SK-N-SH (cell line): ENCODE data around the gene ANLN. TPM values are rescaled to one million over a fixed set of nuclear protein-coding genes. Genes with fewer than 3 reads are reported as not detected.

Experiments used
- CTCF ChIA-PET: fragments of 300-600, 350-600 bp; formaldehyde crosslinking; extraction: SDS; loops from one replicate; lab custom pipeline; 2021; lab: Yijun Ruan, JAX
- POLR2A ChIA-PET: fragments of 350-600 bp; sonication (Branson Sonifier 250); formaldehyde crosslinking; extraction: SDS; loops from one replicate; lab custom pipeline; 2020; ENCODE audit warnings: antibody characterized with exemption, inconsistent platforms; lab: Yijun Ruan, JAX
- DNase-seq: peaks from one replicate; pipeline ENCODE4 v3.0.0; 2012
- H2AFZ ChIP-seq: fragments of 200-600 bp; sonication (generic); 2 replicates; pipeline ENCODE4 v1.8.1; 2016; ENCODE audit warnings: antibody characterized with exemption, mild to moderate bottlenecking, low read depth
- H3F3A ChIP-seq: fragments of 200-600 bp; sonication (generic); replicated peaks from 2 replicates; pipeline ENCODE3; 2016; ENCODE audit warnings: antibody characterized with exemption, mild to moderate bottlenecking; ENCODE audit not compliant: insufficient read depth
- H3K27ac ChIP-seq, 2 experiments: fragments of 200-500 bp in 1 of 2; fragments of 200-600 bp in 1 of 2; sonication (Bioruptor generic) in 1 of 2; sonication (generic), shearing (Covaris generic) in 1 of 2; 2 replicates each; pipeline versions ENCODE4 v1.5.1 to v1.6.1; 2014 to 2016; ENCODE audit warnings: low read depth in 2 of 2, inconsistent platforms in 1 of 2, low read length in 1 of 2, mild to moderate bottlenecking in 1 of 2, mixed read lengths in 1 of 2
- H3K27me3 ChIP-seq: fragments of 200-600 bp; sonication (generic), shearing (Covaris generic); 2 replicates; pipeline ENCODE4 v1.6.1; 2016; ENCODE audit warnings: mixed run types; ENCODE audit not compliant: insufficient read depth
- H3K36me3 ChIP-seq, 2 experiments: fragments of 200-500 bp in 1 of 2; fragments of 200-600 bp in 1 of 2; sonication (Bioruptor generic) in 1 of 2; sonication (generic) in 1 of 2; replicated peaks in 1 of 2; 2 replicates each; pipeline versions ENCODE3 to v1.5.1; 2014 to 2016; ENCODE audit warnings: low read length in 1 of 2, mild to moderate bottlenecking in 1 of 2; ENCODE audit not compliant: insufficient read depth in 2 of 2, control insufficient read depth in 1 of 2
- H3K4me1 ChIP-seq, 2 experiments: fragments of 200-500 bp in 1 of 2; fragments of 200-600 bp in 1 of 2; sonication (Bioruptor generic) in 1 of 2; sonication (generic), shearing (Covaris generic) in 1 of 2; 2 replicates each; pipeline versions ENCODE4 v1.5.1 to v1.6.1; 2014 to 2016; ENCODE audit warnings: low read depth in 1 of 2, low read length in 1 of 2, mixed run types in 1 of 2; ENCODE audit not compliant: insufficient read depth in 2 of 2, control insufficient read depth in 1 of 2
- H3K4me2 ChIP-seq: fragments of 200-600 bp; sonication (generic), shearing (Covaris generic); 2 replicates; pipeline ENCODE4 v1.6.1; 2017; ENCODE audit warnings: mixed run types
- H3K4me3 ChIP-seq, 2 experiments: fragments of 200-500 bp in 1 of 2; fragments of 200-600 bp in 1 of 2; sonication (Bioruptor generic) in 1 of 2; sonication (generic), shearing (Covaris generic) in 1 of 2; 2 replicates each; pipeline versions ENCODE4 v1.5.1 to v1.8.1; 2014 to 2016; ENCODE audit warnings: low read depth in 2 of 2, inconsistent platforms in 1 of 2, low read length in 1 of 2, mild to moderate bottlenecking in 1 of 2, mixed read lengths in 1 of 2, moderate library complexity in 1 of 2
- H3K79me2 ChIP-seq: fragments of 200-600 bp; sonication (generic); 2 replicates; pipeline ENCODE4 v1.8.1; 2017; ENCODE audit warnings: mild to moderate bottlenecking; ENCODE audit not compliant: insufficient read depth
- H3K9ac ChIP-seq: fragments of 200-600 bp; sonication (generic); 2 replicates; pipeline ENCODE4 v1.6.1; 2017; ENCODE audit warnings: mixed run types
- H3K9me2 ChIP-seq: fragments of 200-600 bp; sonication (generic); 2 replicates; pipeline ENCODE4 v1.6.1; 2017; ENCODE audit warnings: mixed run types
- H3K9me3 ChIP-seq: fragments of 200-600 bp; sonication (generic); 2 replicates; pipeline ENCODE4 v1.6.1; 2017; ENCODE audit warnings: mixed run types, mild to moderate bottlenecking, moderate library complexity
- H4K20me1 ChIP-seq: fragments of 200-600 bp; sonication (generic); 2 replicates; pipeline ENCODE4 v1.6.1; 2017; ENCODE audit warnings: mild to moderate bottlenecking, mixed run types; ENCODE audit not compliant: insufficient read depth
- CHD2 ChIP-seq: fragments of 150-350 bp; IDR thresholded peaks from 2 replicates; pipeline ENCODE4 v1.6.1; 2018; ENCODE audit warnings: low read length; ENCODE audit not compliant: partially characterized antibody
- EZH2phosphoT487 ChIP-seq: fragments of 200-600 bp; sonication (generic); IDR thresholded peaks from 2 replicates; pipeline ENCODE4 v1.6.1; 2017; ENCODE audit warnings: low read depth, mixed run types, mild to moderate bottlenecking, antibody characterized with exemption, moderate library complexity, borderline replicate concordance
- FOSL2 ChIP-seq: IDR thresholded peaks from 2 replicates; pipeline ENCODE4 v1.4.0; 2012; ENCODE audit warnings: low read depth, mild to moderate bottlenecking, moderate library complexity, borderline replicate concordance
- FOXJ3 ChIP-seq: sonication (generic); formaldehyde crosslinking; IDR thresholded peaks from 2 replicates; pipeline ENCODE4 v1.5.1; 2020; ENCODE audit warnings: mild to moderate bottlenecking, missing genetic modification reagents
- FOXM1 ChIP-seq: IDR thresholded peaks from 2 replicates; pipeline ENCODE4 v1.4.0; 2012; ENCODE audit warnings: low read depth, mild to moderate bottlenecking
- GABPA ChIP-seq: IDR thresholded peaks from 2 replicates; pipeline ENCODE4 v1.4.0; 2012; ENCODE audit warnings: low read depth, mild to moderate bottlenecking
- JUND ChIP-seq: IDR thresholded peaks from 2 replicates; pipeline ENCODE4 v1.4.0; 2012
- MEF2A ChIP-seq: IDR thresholded peaks from 2 replicates; pipeline ENCODE4 v1.4.0; 2012; ENCODE audit warnings: low read depth, borderline replicate concordance
- NRF1 ChIP-seq: IDR thresholded peaks from 2 replicates; pipeline ENCODE4 v1.6.1; 2012; ENCODE audit warnings: low read depth, mild to moderate bottlenecking, low read length
- RAD21 ChIP-seq: IDR thresholded peaks from 2 replicates; pipeline ENCODE4 v1.6.1; 2012; ENCODE audit warnings: mild to moderate bottlenecking, low read length
- RCOR1 ChIP-seq: fragments of 150-350 bp; IDR thresholded peaks from 2 replicates; pipeline ENCODE4 v1.6.1; 2017; ENCODE audit warnings: antibody characterized with exemption, low read length
- RFX5 ChIP-seq: IDR thresholded peaks from 2 replicates; pipeline ENCODE4 v1.6.1; 2012; ENCODE audit warnings: mild to moderate bottlenecking, improper control_type of control experiment, low read length
- SIN3A ChIP-seq: IDR thresholded peaks from 2 replicates; pipeline ENCODE4 v1.6.1; 2012; ENCODE audit warnings: low read depth, mild to moderate bottlenecking, low read length, moderate library complexity, borderline replicate concordance
- SMC3 ChIP-seq: IDR thresholded peaks from 2 replicates; pipeline ENCODE4 v1.6.1; 2012; ENCODE audit warnings: low read depth, low read length, improper control_type of control experiment
- TCF12 ChIP-seq: IDR thresholded peaks from 2 replicates; pipeline ENCODE4 v1.4.0; 2012
- TEAD4 ChIP-seq: IDR thresholded peaks from 2 replicates; pipeline ENCODE4 v1.4.0; 2012; ENCODE audit warnings: mild to moderate bottlenecking, borderline replicate concordance; ENCODE audit not compliant: insufficient read depth
- WGBS: methylation state at CpG from one replicate; pipeline ENCODE4 v1.1.6; 2017; ENCODE audit warnings: low lambda C conversion rate; 5-methylcytosine and 5-hydroxymethylcytosine counted together
- polyA plus RNA-seq, 3 experiments: library from polyadenylated mRNA; depleted of rRNA; stranded (reverse); fragments of >200 nt; gene quantifications; 2 replicates each; pipeline ENCODE4 v1.2.3, GENCODE V29; 2012
- TF ChIP-seq, protein P1 (sequence below): IDR thresholded peaks from 2 replicates; pipeline ENCODE4 v1.4.0; 2012; ENCODE audit warnings: low read depth, borderline replicate concordance
- TF ChIP-seq, protein P2 (sequence below): IDR thresholded peaks from 2 replicates; pipeline ENCODE4 v1.4.0; 2012; ENCODE audit warnings: low read depth
- TF ChIP-seq, protein P3 (sequence below): fragments of 200-600 bp; sonication (generic); IDR thresholded peaks from 2 replicates; pipeline ENCODE4 v1.6.1; 2017; ENCODE audit warnings: antibody characterized with exemption, mild to moderate bottlenecking, moderate library complexity
- TF ChIP-seq, protein P4 (sequence below): fragments of 150-350 bp; IDR thresholded peaks from 2 replicates; pipeline ENCODE4 v1.6.1; 2017; ENCODE audit warnings: antibody characterized with exemption, low read length, low read depth, borderline replicate concordance

Gene ANLN
- polyA plus RNA-seq, 1 of the 3 experiments (the other 2 are of a cell fraction), result 17.1 TPM

DNA sequence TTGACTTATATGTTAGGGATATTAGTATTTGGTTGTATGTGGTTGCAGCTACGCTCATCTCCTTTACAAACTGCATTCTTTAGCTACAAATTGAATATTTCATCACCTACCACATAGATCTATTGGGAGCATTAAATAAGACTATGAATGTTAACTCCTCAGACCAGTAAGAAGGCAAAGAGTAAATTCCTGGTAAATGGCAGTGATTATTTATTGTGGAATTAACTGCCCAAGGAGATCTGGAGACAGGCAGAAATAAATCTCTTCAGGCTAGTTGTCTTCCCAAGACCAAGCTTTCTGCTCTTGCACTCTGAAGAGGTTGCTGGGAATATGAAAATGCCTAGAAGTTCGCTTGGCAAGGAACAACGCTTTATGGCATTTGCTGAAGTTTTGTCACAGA, 74.6 kb downstream of the ANLN start:
- TF ChIP-seq, protein P1, sequence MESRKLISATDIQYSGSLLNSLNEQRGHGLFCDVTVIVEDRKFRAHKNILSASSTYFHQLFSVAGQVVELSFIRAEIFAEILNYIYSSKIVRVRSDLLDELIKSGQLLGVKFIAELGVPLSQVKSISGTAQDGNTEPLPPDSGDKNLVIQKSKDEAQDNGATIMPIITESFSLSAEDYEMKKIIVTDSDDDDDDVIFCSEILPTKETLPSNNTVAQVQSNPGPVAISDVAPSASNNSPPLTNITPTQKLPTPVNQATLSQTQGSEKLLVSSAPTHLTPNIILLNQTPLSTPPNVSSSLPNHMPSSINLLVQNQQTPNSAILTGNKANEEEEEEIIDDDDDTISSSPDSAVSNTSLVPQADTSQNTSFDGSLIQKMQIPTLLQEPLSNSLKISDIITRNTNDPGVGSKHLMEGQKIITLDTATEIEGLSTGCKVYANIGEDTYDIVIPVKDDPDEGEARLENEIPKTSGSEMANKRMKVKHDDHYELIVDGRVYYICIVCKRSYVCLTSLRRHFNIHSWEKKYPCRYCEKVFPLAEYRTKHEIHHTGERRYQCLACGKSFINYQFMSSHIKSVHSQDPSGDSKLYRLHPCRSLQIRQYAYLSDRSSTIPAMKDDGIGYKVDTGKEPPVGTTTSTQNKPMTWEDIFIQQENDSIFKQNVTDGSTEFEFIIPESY, result no peak
- TF ChIP-seq, protein P2, sequence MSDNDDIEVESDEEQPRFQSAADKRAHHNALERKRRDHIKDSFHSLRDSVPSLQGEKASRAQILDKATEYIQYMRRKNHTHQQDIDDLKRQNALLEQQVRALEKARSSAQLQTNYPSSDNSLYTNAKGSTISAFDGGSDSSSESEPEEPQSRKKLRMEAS, result no peak
- TF ChIP-seq GABPA (no peak), FOXM1 (no peak), SMC3 (no peak), RFX5 (no peak), MEF2A (no peak), TCF12 (no peak), RAD21 (no peak), FOXJ3 (CRISPR knock-in tag) (no peak), TEAD4 (no peak), CHD2 (no peak), EZH2phosphoT487 (no peak), RCOR1 (no peak), FOSL2 (no peak), SIN3A (no peak), JUND (no peak), NRF1 (no peak)
- TF ChIP-seq, protein P3, sequence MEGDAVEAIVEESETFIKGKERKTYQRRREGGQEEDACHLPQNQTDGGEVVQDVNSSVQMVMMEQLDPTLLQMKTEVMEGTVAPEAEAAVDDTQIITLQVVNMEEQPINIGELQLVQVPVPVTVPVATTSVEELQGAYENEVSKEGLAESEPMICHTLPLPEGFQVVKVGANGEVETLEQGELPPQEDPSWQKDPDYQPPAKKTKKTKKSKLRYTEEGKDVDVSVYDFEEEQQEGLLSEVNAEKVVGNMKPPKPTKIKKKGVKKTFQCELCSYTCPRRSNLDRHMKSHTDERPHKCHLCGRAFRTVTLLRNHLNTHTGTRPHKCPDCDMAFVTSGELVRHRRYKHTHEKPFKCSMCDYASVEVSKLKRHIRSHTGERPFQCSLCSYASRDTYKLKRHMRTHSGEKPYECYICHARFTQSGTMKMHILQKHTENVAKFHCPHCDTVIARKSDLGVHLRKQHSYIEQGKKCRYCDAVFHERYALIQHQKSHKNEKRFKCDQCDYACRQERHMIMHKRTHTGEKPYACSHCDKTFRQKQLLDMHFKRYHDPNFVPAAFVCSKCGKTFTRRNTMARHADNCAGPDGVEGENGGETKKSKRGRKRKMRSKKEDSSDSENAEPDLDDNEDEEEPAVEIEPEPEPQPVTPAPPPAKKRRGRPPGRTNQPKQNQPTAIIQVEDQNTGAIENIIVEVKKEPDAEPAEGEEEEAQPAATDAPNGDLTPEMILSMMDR, result no peak
- TF ChIP-seq, protein P4, sequence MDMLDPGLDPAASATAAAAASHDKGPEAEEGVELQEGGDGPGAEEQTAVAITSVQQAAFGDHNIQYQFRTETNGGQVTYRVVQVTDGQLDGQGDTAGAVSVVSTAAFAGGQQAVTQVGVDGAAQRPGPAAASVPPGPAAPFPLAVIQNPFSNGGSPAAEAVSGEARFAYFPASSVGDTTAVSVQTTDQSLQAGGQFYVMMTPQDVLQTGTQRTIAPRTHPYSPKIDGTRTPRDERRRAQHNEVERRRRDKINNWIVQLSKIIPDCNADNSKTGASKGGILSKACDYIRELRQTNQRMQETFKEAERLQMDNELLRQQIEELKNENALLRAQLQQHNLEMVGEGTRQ, result no peak
- no peak overlapping the region for H3K4me2 ChIP-seq
- H4K20me1 ChIP-seq, result no peaks in the 10 kb centered on the region
- H3K9ac ChIP-seq, result no peak overlapping the region
- H3K9me3 ChIP-seq, result no peaks in the 10 kb centered on the region
- H3K36me3 ChIP-seq, result no peaks in the 10 kb centered on the region
- peaks cover 8 to 11% of the 10 kb centered on the region in 2 experiments for H3K4me1 ChIP-seq
- no peak overlapping the region for H3K27ac ChIP-seq
- H2AFZ ChIP-seq, result no peak overlapping the region
- DNase-seq, result no peak
- POLR2A ChIA-PET, result no interaction called here
- no peaks in the 10 kb centered on the region for H3K27me3 ChIP-seq
- no peaks in the 10 kb centered on the region for H3K9me2 ChIP-seq
- H3K79me2 ChIP-seq, result no peaks in the 10 kb centered on the region
- WGBS, result 49% methylated on average over 3 of the region's 3 CpGs
- H3K4me3 ChIP-seq, result no peak overlapping the region
- H3F3A ChIP-seq, result peaks cover 6% of the 10 kb centered on the region
- CTCF ChIA-PET, result interaction anchor here (1.0 to 3.5 kb wide), 8 partner anchors 9 to 737 kb away, joined by 3 to 11 read pairs (median 4); no protein-coding TSS in a partner anchor
